HT-29 (cell line): ENCODE measurements around the gene LATS1. TPM values are rescaled to one million over a fixed set of nuclear protein-coding genes. Genes with fewer than 3 reads are reported as not detected.
"Not testable (repeated sequence)": the region's sequence is repeated elsewhere in the genome, so short reads cannot be mapped to it uniquely, and the experiment has no call there.

Experiments used
- DNase-seq: peaks from one replicate; pipeline ENCODE4 v3.0.0-alpha.2; 2015; ENCODE audit warnings: low spot score
- total RNA-seq: library from RNA; depleted of rRNA; stranded (reverse); fragments of >200 nt; shearing (Covaris generic); gene quantifications from 2 replicates; pipeline ENCODE4 v1.2.3, GENCODE V29; 2014

The LATS1 gene
- total RNA-seq, 1 experiment from 2014 or later: 9.4 TPM

GRCh38 chr6:149728499-149729234 is 10.8 kb upstream of the LATS1 start:
- no peak for DNase-seq

GRCh38 chr6:149727793-149728498 is 10.0 kb upstream of the LATS1 start:
- DNase-seq: no peak

- no peak for DNase-seq
Measured at GRCh38 chr6:149725785-149726184, 7.9 kb upstream of the LATS1 start.

- DNase-seq: peak; percentile 77
Measured at GRCh38 chr6:149723771-149724417, 6.0 kb upstream of the LATS1 start.

- no peak for DNase-seq
Measured at GRCh38 chr6:149723262-149723661, 5.4 kb upstream of the LATS1 start.

GRCh38 chr6:149719531-149719930 is 1.6 kb upstream of the LATS1 start:
- DNase-seq: no peak

- no peak for DNase-seq
Measured at GRCh38 chr6:149717255-149717587, 680 bp downstream of the LATS1 start.

- DNase-seq: no peak
Measured at GRCh38 chr6:149716181-149716963, 1.5 kb downstream of the LATS1 start.

- no peak for DNase-seq
Measured at GRCh38 chr6:149714442-149714841, 3.5 kb downstream of the LATS1 start.

- no peak for DNase-seq
Measured at GRCh38 chr6:149711711-149712110, 6.2 kb downstream of the LATS1 start.

GRCh38 chr6:149701714-149702113 is 16.2 kb downstream of the LATS1 start:
- DNase-seq: no peak

- DNase-seq: no peak
Measured at GRCh38 chr6:149699150-149699549, 18.8 kb downstream of the LATS1 start.

- DNase-seq: no peak
Measured at GRCh38 chr6:149698175-149698574, 19.7 kb downstream of the LATS1 start.

GRCh38 chr6:149696901-149697300 is 21.0 kb downstream of the LATS1 start:
- no peak for DNase-seq

GRCh38 chr6:149694921-149695320 is 23.0 kb downstream of the LATS1 start:
- no peak for DNase-seq

GRCh38 chr6:149691201-149691600 is 26.7 kb downstream of the LATS1 start:
- no peak for DNase-seq

GRCh38 chr6:149686230-149686629 is 31.7 kb downstream of the LATS1 start:
- no peak for DNase-seq

GRCh38 chr6:149683256-149683859 is 34.5 kb downstream of the LATS1 start:
- no peak for DNase-seq

GRCh38 chr6:149681845-149682244 is 36.1 kb downstream of the LATS1 start:
- not testable (repeated sequence) for DNase-seq

GRCh38 chr6:149681209-149681608 is 36.7 kb downstream of the LATS1 start:
- no peak for DNase-seq

- DNase-seq: no peak
Measured at GRCh38 chr6:149680503-149680902, 37.4 kb downstream of the LATS1 start.

GRCh38 chr6:149672265-149672664 is 45.6 kb downstream of the LATS1 start:
- not testable (repeated sequence) for DNase-seq
